Endothelial cell of umbilical vein (primary cell): ENCODE data around the gene PSORS1C1. TPM values are rescaled to one million over a fixed set of nuclear protein-coding genes. Genes with fewer than 3 reads are reported as not detected.

Source experiments
- BruUV-seq: library from RNA; stranded (reverse); fragments of 400-500 nt; replicated peaks from 2 replicates; lab custom pipeline; 2021; lab: Mats Ljungman, UMichigan
- CTCF ChIA-PET: fragments of 300-600, 350-600 bp; sonication (Branson Sonifier 250); formaldehyde crosslinking; loops from one replicate; lab custom pipeline; 2021; ENCODE audit warnings: antibody characterized with exemption, inconsistent platforms; lab: Charles Lee
- POLR2A ChIA-PET: fragments of 300-600, 350-600 bp; sonication (Branson Sonifier 250); formaldehyde crosslinking; loops from one replicate; lab custom pipeline; 2021; ENCODE audit warnings: antibody characterized with exemption, inconsistent platforms; lab: Charles Lee
- DNase-seq: peaks from one replicate; pipeline ENCODE4 v3.0.0-alpha.2; 2011; ENCODE audit warnings: low read depth, low spot score
- FAIRE-seq: peaks from 2 replicates; lab custom pipeline; 2011; peaks lifted over from hg19 to GRCh38; lab: Jason Lieb, UNC
- H2AFZ ChIP-seq: 2 replicates; pipeline ENCODE4 v1.6.0; 2012; ENCODE audit warnings: low read depth, low read length, control low read depth, inconsistent platforms
- H3K27ac ChIP-seq: 2 replicates; pipeline ENCODE4 v1.5.1; 2011; ENCODE audit warnings: low read depth, mild to moderate bottlenecking, control low read depth, low read length, moderate library complexity; ENCODE audit not compliant: insufficient read depth
- H3K27me3 ChIP-seq, 2 experiments: 2 replicates each; pipeline versions ENCODE4 v1.6.0 to v1.6.1; 2011; ENCODE audit warnings: low read length in 2 of 2, mixed read lengths in 1 of 2; ENCODE audit not compliant: control insufficient read depth in 2 of 2, insufficient read depth in 2 of 2
- H3K36me3 ChIP-seq, 2 experiments: 2 replicates in 1 of 2; 3 replicates in 1 of 2; pipeline ENCODE4 v1.5.1; 2011; ENCODE audit warnings: low read length in 2 of 2, mild to moderate bottlenecking in 1 of 2, moderate library complexity in 1 of 2; ENCODE audit not compliant: control insufficient read depth in 2 of 2, insufficient read depth in 2 of 2; ENCODE audit errors: extremely low read depth in 1 of 2
- H3K4me1 ChIP-seq: 3 replicates; pipeline ENCODE4 v1.5.1; 2011; ENCODE audit warnings: mild to moderate bottlenecking, low read length; ENCODE audit not compliant: control insufficient read depth, insufficient read depth; ENCODE audit errors: extremely low read depth
- H3K4me2 ChIP-seq: 2 replicates; pipeline ENCODE4 v1.6.1; 2011; ENCODE audit warnings: low read length, control low read depth, mixed read lengths; ENCODE audit not compliant: insufficient read depth
- H3K4me3 ChIP-seq, 3 experiments: fragments of 200-600 bp in 1 of 3; sonication (generic), shearing (Covaris generic) in 1 of 3; replicated peaks in 1 of 3; 2 replicates each; pipeline ENCODE4 v1.5.1; 2011 to 2016; ENCODE audit warnings: control low read depth in 3 of 3, low read length in 3 of 3, mild to moderate bottlenecking in 2 of 3, inconsistent platforms in 1 of 3, low read depth in 1 of 3, moderate library complexity in 1 of 3; ENCODE audit not compliant: insufficient read depth in 1 of 3
- H3K79me2 ChIP-seq: 2 replicates; pipeline ENCODE4 v1.6.0; 2012; ENCODE audit warnings: low read length, inconsistent platforms; ENCODE audit not compliant: control insufficient read depth, insufficient read depth
- H3K9ac ChIP-seq: replicated peaks from 2 replicates; pipeline ENCODE3; 2011; ENCODE audit warnings: low read length, control low read depth; ENCODE audit not compliant: insufficient read depth; ENCODE audit errors: extremely low read depth
- H3K9me1 ChIP-seq: replicated peaks from 3 replicates; pipeline ENCODE4 v1.6.0; 2011; ENCODE audit warnings: mild to moderate bottlenecking, low read length; ENCODE audit not compliant: control insufficient read depth, insufficient read depth; ENCODE audit errors: extremely low read depth
- H3K9me3 ChIP-seq: replicated peaks from 2 replicates; pipeline ENCODE4 v1.5.1; 2012; ENCODE audit warnings: low read length, inconsistent platforms; ENCODE audit not compliant: control insufficient read depth, insufficient read depth
- H4K20me1 ChIP-seq: replicated peaks from 2 replicates; pipeline ENCODE3; 2011; ENCODE audit warnings: mild to moderate bottlenecking, low read length; ENCODE audit not compliant: control insufficient read depth, insufficient read depth; ENCODE audit errors: extremely low read depth
- EZH2 ChIP-seq: IDR thresholded peaks from 2 replicates; pipeline ENCODE4 v1.6.1; 2012; ENCODE audit warnings: borderline replicate concordance, low read depth, mild to moderate bottlenecking, moderate library complexity, low read length, inconsistent platforms; ENCODE audit not compliant: severe bottlenecking
- FOS ChIP-seq: IDR thresholded peaks from 2 replicates; pipeline ENCODE4 v1.6.1; 2011; ENCODE audit warnings: mild to moderate bottlenecking, low read length, moderate library complexity, borderline replicate concordance; ENCODE audit not compliant: insufficient read depth
- GATA2 ChIP-seq: IDR thresholded peaks from 2 replicates; pipeline ENCODE4 v1.7.0; 2011; ENCODE audit warnings: low read depth, mild to moderate bottlenecking, moderate library complexity, mixed read lengths, low read length; ENCODE audit not compliant: insufficient read length, insufficient read depth
- JUN ChIP-seq: IDR thresholded peaks from 2 replicates; pipeline ENCODE4 v1.6.1; 2011; ENCODE audit warnings: borderline replicate concordance, low read depth; ENCODE audit not compliant: insufficient read length, insufficient read depth
- MYC ChIP-seq: IDR thresholded peaks from one replicate; pipeline ENCODE4 v1.6.1; 2011; ENCODE audit warnings: mild to moderate bottlenecking, low read depth, low read length
- POLR2A ChIP-seq: IDR thresholded peaks from 2 replicates; pipeline ENCODE4 v1.6.1; 2012; ENCODE audit warnings: low read depth, mild to moderate bottlenecking, control low read depth, low read length
- POLR2AphosphoS5 ChIP-seq: IDR thresholded peaks from 2 replicates; pipeline ENCODE4 v1.6.1; 2012; ENCODE audit warnings: low read depth, mild to moderate bottlenecking, control low read depth, low read length, moderate library complexity; ENCODE audit not compliant: insufficient read depth
- dilution Hi-C: fragments of 300-500 bp; cut with MboI; formaldehyde crosslinking; loops from one replicate; pipeline ENCODE4 v1.15.0; 2019; ENCODE audit warnings: low sequenced_read_pairs; ENCODE audit not compliant: extremely low pct_ligation_motif_present
- intact Hi-C: fragments of 100-400 bp; cut with micrococcal nuclease; formaldehyde crosslinking; loops from one replicate; pipeline ENCODE4 v1.10.0; 2022
- polyA plus RNA-seq, 4 experiments: library from polyadenylated mRNA; depleted of rRNA in 3 of 4; stranded (reverse) in 3 of 4; unstranded in 1 of 4; fragments of >200 nt; gene quantifications; 2 replicates each; pipeline versions ENCODE4 v1.2.1 to v1.2.3, GENCODE V29; 2011 to 2012; ENCODE audit warnings: missing spikeins in 1 of 4
- total RNA-seq: library from RNA; stranded (reverse); gene quantifications from 2 replicates; pipeline ENCODE4 v1.2.3, GENCODE V29; 2021
- TF ChIP-seq, protein P1 (sequence below), 2 donors: IDR thresholded peaks; 1 replicate in 1 of 2; 2 replicates in 1 of 2; pipeline ENCODE4 v1.5.1; 2011; ENCODE audit warnings: low read length in 2 of 2, mild to moderate bottlenecking in 2 of 2, moderate library complexity in 2 of 2, control low read depth in 1 of 2, inconsistent platforms in 1 of 2, low read depth in 1 of 2; ENCODE audit not compliant: insufficient read depth in 1 of 2; ENCODE audit errors: extremely low read depth in 1 of 2
- TF ChIP-seq, protein P2 (sequence below): IDR thresholded peaks from 2 replicates; pipeline ENCODE4 v1.6.1; 2011; ENCODE audit not compliant: insufficient read depth, insufficient read length

Gene PSORS1C1
- total and polyA plus RNA-seq, 2 donors (not counting 3 experiments of a cell fraction or from before 2014, with no cell fraction given) = 1.1 to 13.2 TPM

- H3K27ac ChIP-seq = no peak within 1 kb of the TSS
- no peaks in the 10 kb centered on the region for H3K9me3 ChIP-seq
- POLR2A ChIA-PET = no interaction called here
- no peak for DNase-seq
- H3K4me3 ChIP-seq = no peak within 1 kb of the TSS
- TF ChIP-seq POLR2A = no peak
- TF ChIP-seq, protein P1, sequence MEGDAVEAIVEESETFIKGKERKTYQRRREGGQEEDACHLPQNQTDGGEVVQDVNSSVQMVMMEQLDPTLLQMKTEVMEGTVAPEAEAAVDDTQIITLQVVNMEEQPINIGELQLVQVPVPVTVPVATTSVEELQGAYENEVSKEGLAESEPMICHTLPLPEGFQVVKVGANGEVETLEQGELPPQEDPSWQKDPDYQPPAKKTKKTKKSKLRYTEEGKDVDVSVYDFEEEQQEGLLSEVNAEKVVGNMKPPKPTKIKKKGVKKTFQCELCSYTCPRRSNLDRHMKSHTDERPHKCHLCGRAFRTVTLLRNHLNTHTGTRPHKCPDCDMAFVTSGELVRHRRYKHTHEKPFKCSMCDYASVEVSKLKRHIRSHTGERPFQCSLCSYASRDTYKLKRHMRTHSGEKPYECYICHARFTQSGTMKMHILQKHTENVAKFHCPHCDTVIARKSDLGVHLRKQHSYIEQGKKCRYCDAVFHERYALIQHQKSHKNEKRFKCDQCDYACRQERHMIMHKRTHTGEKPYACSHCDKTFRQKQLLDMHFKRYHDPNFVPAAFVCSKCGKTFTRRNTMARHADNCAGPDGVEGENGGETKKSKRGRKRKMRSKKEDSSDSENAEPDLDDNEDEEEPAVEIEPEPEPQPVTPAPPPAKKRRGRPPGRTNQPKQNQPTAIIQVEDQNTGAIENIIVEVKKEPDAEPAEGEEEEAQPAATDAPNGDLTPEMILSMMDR (IDR thresholded peaks at IDR 0.05; ENCODE audit: extremely low read depth in 1 of 2, insufficient read depth in 1 of 2, low read depth in 1 of 2, low read length in 2 of 2) = no peak
- TF ChIP-seq JUN = no peak
- TF ChIP-seq, protein P2, sequence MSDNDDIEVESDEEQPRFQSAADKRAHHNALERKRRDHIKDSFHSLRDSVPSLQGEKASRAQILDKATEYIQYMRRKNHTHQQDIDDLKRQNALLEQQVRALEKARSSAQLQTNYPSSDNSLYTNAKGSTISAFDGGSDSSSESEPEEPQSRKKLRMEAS = no peak
- no peak for TF ChIP-seq EZH2
- no peak for TF ChIP-seq POLR2AphosphoS5
- no peak for TF ChIP-seq MYC
- no peak for TF ChIP-seq GATA2
- TF ChIP-seq FOS = no peak
- no peak within 1 kb of the TSS for H3K9ac ChIP-seq
- dilution Hi-C loops = no loop called here
- CTCF ChIA-PET = interaction anchor here (0.6 kb wide), 1 partner anchor 22 kb away, joined by 3 read pairs; no protein-coding TSS in a partner anchor
- no peaks in the 10 kb centered on the region for H3K27me3 ChIP-seq
- H3K4me1 ChIP-seq = no peaks in the 10 kb centered on the region
- no peak for FAIRE-seq
- intact Hi-C loops = no loop called here
- H3K9me1 ChIP-seq = no peaks in the 10 kb centered on the region
- H3K36me3 ChIP-seq = no peaks in the 10 kb centered on the region
- no TSS peak for BruUV-seq
- no peaks in the 10 kb centered on the region for H4K20me1 ChIP-seq
- no peaks in the 10 kb centered on the region for H3K79me2 ChIP-seq
- H3K4me2 ChIP-seq = no peak within 1 kb of the TSS
- H2AFZ ChIP-seq = no peak within 1 kb of the TSS
Measured at GRCh38 chr6:31170600-31170881, 55.9 kb downstream of the PSORS1C1 start, which contains the start of gene POU5F1. TSS of gene POU5F1 (minus strand) at chr6:31170682. CDS start at chr6:31170620, 62 bp downstream.
